ENCODE results near the gene SLC27A6. TPM values are rescaled to one million over a fixed set of nuclear protein-coding genes. Genes with fewer than 3 reads are reported as not detected.

The SLC27A6 gene
- 0.03 TPM in 1 of 5 replicates, not detected in the others for total RNA-seq (2022; extraction: Qiagen RNA extraction; ENCODE audit: low read depth)

GRCh38 chr5:128965011-128965637 lies at the start of gene SLC27A6:
SLC27A6 (plus strand) TSS chr5:128965488; CDS start chr5:128966138, 650 bp downstream.

Other genes with a start within 250 kb of the SLC27A6 start
- gene ISOC1, start 129.3 kb downstream of the SLC27A6 start, total RNA-seq (2022; extraction: Qiagen RNA extraction; ENCODE audit: low read depth), result 16.7 to 20.9 TPM (median 17.9 TPM) in 5 replicates

Data from A549 treated with DMSO at 1 μM for 4 hours (cell line).